ENCODE data around the gene UPF2.
"Not testable (repeated sequence)": the region's sequence is repeated elsewhere in the genome, so short reads cannot be mapped to it uniquely, and the experiment has no call there.

The UPF2 gene

GRCh38 chr10:11908536-11908935 lies 134.1 kb downstream of the UPF2 start:
- in situ Hi-C loops (cut with HindIII; ENCODE audit: low sequenced_read_pairs), result no loop called here

DNA sequence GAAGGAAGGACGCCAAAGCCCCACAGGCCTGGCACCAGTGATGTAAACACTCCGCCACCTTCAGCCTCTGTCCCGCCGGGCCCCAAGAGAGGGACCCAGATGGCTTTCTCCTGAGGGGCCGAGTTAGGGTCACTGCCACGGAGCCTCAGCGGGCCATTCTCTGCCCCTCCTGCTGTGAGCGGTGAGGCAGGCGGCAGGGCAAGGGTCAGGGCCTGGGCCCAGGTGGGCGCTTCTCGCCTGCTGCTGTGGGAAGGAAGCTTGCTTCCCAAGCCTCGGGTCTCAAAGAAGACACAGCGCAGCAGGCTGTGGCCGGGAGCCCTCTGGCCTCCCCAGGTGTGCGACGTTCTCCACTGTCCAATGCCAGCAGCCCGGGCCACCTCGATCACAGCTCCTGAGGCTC lies 134.7 kb downstream of the UPF2 start:
- in situ Hi-C loops (cut with HindIII; ENCODE audit: low sequenced_read_pairs), result no loop called here

DNA sequence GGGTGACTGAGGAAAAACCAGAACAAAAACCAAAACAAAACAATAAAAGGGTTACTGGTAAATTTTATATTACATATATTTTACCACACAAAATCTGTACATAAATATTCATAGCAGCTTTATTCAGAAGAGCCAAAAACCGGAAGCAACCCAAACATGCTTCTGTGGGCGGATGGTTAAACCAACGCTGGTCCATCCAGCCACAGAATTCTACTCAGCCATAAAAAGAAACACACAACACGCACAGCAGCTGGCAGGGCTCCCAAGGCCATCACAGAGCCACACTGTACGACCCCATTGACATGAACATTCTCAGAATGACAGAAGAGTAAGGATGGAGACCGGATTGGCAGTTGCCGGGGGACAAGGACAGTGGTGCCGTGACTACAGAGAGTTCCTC lies 135.9 kb downstream of the UPF2 start:
- in situ Hi-C loops (cut with HindIII; ENCODE audit: low sequenced_read_pairs), result no loop called here

GRCh38 chr10:11902646-11903045 lies 140.0 kb downstream of the UPF2 start:
- in situ Hi-C loops (cut with HindIII; ENCODE audit: low sequenced_read_pairs), result no loop called here

- in situ Hi-C loops (cut with HindIII; ENCODE audit: low sequenced_read_pairs), result no loop called here
Measured at GRCh38 chr10:11901833-11902475, 140.7 kb downstream of the UPF2 start.

DNA sequence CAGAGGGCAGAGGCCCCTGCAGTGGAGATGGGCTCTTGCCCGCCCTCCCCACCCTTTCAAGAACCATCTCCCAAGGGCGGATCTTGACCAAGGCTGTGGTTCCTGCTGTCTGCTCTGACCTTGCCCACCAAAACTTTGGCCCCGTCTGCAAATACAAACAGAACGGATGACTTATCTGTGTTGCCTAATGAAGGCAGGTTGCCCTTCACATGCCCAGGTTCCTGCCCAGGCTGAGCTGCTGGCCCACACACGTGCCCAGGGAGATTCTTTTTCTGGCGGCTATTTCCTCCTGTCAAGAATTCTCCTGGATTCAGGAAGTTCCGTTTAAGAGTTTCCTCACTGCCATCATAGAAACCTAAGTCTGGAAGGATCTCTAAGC lies 141.2 kb downstream of the UPF2 start:
- in situ Hi-C loops (cut with HindIII; ENCODE audit: low sequenced_read_pairs), result no loop called here

- in situ Hi-C loops (cut with HindIII; ENCODE audit: low sequenced_read_pairs), result no loop called here
Measured at GRCh38 chr10:11901036-11901301, 141.6 kb downstream of the UPF2 start.

DNA sequence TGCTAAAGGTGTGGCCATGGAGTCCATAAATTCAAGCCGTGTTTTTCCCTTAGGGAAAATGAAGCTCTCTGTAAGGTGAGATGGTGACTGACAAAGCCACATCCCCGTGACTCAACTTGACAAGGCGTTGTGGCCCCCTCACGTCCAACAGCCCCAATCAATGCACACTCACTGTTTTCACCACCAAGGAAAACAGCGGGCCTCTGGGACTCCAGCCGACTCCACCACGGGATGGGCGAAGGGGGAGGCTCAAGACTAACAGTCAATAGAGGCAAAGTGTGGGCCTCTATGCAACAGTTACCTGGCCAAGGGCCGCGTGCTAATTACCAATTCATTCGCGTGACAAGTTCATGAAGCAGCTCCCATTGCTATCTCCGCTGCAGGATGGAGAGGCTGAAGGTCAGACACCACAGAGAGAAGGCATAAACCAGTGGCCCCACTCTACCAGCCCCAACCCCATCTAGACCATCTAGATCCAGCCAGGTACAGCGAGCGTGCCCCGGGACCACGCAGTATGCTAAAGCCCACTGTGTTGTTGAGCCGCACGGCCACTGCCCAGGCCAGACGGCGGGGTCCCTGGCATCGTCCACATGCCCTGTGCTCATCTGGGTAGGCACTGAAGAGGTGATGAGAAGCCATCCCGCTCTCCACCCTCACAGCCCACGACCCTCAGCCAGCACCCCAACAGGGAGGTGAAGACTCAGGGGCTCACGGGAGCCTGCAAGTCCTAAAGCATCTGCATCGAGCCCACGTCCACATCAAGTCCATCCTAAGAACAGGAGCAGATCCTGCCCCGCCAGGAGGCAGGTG lies 143.3 kb downstream of the UPF2 start:
- in situ Hi-C loops (cut with HindIII; ENCODE audit: low sequenced_read_pairs), result no loop called here

GRCh38 chr10:11898372-11899066 lies 144.1 kb downstream of the UPF2 start:
- in situ Hi-C loops (cut with HindIII; ENCODE audit: low sequenced_read_pairs), result no loop called here

- in situ Hi-C loops (cut with HindIII; ENCODE audit: low sequenced_read_pairs), result no loop called here
Measured at GRCh38 chr10:11898033-11898371, 144.6 kb downstream of the UPF2 start.

DNA sequence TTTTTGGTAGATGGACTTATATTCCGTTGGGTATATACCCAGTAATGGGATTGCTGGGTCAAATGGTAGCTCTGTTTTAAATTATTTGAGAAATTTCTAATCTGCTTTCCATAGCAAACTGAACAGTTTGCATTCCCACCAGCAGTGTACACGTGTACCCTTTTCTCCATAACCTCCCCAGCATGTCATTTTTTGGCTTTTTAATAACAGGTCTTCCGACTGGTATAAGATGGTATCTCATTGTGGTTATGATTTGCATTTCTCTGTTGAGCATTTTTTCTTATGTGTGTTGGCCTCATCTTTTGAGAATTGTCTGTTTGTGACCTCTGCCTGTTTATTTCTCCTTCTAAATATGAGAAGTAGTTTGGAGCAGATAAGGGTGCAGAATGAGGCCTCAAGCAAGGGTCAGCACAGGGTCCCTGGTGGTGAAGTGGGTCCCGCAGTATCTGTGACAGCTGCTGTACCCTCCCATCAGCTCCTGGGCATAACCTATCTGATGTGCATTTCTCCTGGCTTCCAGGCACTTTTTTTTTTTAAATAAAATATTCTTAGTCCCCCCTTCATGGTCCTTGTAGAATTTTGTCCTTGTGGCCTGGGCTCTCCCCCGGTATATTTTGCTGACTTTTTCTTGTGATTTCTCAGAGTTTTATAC lies 145.9 kb downstream of the UPF2 start:
- in situ Hi-C loops (cut with HindIII; ENCODE audit: low sequenced_read_pairs), result no loop called here

- in situ Hi-C loops (cut with HindIII; ENCODE audit: low sequenced_read_pairs), result no loop called here
Measured at GRCh38 chr10:11895598-11895997, 147.0 kb downstream of the UPF2 start.

- in situ Hi-C loops (cut with HindIII; ENCODE audit: low sequenced_read_pairs), result no loop called here
Measured at GRCh38 chr10:11895108-11895466, 147.5 kb downstream of the UPF2 start.

GRCh38 chr10:11894381-11895107 lies 148.1 kb downstream of the UPF2 start:
- in situ Hi-C loops (cut with HindIII; ENCODE audit: low sequenced_read_pairs), result no loop called here

DNA sequence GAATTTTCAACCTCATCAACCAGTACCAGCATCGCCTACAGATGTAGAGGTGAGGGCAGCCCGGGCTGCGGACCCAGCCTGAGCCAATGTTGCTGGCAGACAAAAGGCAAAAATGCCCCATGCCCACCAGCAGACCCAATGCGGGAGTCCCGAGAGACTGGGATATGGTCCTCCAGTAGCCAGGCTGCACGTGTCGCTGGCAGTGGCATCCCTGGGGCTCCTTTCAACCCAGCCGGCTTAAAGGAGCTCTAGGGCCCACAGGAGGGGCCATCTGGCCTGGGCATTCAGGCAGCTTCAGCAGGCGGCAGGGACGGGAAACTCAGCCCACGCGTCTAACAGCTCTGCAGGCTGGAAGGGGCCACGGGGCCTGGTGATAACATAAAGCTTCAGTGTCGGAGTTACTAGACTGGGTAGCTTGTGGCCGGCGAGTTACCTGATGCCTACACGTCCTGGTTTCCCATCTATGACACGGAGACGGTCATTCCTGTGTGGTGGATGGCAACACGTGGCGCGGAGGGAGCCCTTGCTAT lies 148.8 kb downstream of the UPF2 start:
- in situ Hi-C loops (cut with HindIII; ENCODE audit: low sequenced_read_pairs), result no loop called here

DNA sequence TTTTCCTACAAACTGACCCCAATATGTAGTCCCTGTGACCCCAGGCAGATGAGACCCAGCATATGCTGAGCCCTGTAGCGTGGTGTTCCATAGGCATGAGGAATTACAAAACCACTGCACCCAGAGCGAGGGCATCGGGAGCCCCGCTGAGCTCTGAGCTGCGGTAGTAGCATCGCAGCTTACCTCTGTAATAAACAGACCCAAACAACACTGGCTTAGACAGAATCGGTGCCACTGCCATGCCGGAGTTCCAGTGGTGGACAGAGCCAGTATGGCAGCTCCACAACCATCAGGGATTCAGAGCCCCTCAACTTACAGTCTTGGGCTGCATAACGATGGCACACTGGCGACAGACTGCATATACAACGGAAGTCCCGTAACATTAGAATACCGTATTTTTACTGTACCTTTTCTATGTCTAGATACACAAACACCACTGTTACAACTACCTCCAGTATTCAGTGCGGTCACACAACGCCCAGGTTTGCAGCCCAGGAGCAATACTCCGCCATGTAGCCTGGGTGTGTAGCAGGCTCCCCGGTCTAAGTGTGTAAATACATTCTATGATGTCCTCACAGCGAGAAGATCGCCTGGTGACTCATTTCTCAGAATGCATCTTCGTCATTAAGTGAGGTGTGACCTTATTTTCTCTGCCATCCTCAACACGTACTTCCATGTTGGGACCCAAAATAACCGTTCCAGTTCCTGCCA lies 150.7 kb downstream of the UPF2 start:
- in situ Hi-C loops (cut with HindIII; ENCODE audit: low sequenced_read_pairs), result no loop called here

- in situ Hi-C loops (cut with HindIII; ENCODE audit: low sequenced_read_pairs), result not testable (repeated sequence)
Measured at GRCh38 chr10:11889263-11889662, 153.3 kb downstream of the UPF2 start.

GRCh38 chr10:11887381-11888227 lies 155.0 kb downstream of the UPF2 start:
- in situ Hi-C loops (cut with HindIII; ENCODE audit: low sequenced_read_pairs), result no loop called here

GRCh38 chr10:11886851-11887250 lies 155.8 kb downstream of the UPF2 start:
- in situ Hi-C loops (cut with HindIII; ENCODE audit: low sequenced_read_pairs), result no loop called here

GRCh38 chr10:11886138-11886474 lies 156.5 kb downstream of the UPF2 start:
- in situ Hi-C loops (cut with HindIII; ENCODE audit: low sequenced_read_pairs), result no loop called here
